Measurements from ENCODE around the gene ZNF91. TPM values are rescaled to one million over a fixed set of nuclear protein-coding genes. Genes with fewer than 3 reads are reported as not detected.

ZNF91 gene
- total and polyA plus RNA-seq, 2 of the 4 experiments (the other 2 are of a cell fraction) = 7.9 to 17.0 TPM

DNA sequence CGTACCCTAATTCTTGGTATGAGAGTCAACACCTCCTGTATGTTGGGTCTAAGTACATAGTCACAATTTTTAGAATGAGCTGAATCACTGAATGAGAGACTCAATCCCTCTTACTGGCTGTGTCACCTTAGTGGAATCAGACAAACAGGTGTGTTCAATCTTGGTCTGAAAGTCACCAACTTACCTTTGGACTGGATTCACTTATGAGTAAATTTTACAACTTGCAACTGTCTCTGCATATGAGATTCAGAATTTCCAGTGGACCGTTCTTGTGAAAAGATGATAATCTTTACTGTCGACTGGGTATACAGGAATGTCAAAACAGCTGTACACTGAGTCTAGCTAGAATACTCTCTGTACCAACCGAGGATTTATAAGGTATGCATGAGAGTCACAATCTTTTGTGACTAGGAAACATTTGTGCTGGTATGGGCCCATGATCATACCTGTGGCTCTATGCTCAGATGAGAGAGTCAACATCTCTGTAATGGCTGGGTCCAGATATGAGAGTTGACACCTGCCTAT, 5.9 kb upstream of the ZNF91 start:
- H2AK9ac ChIP-seq (replicated peaks; ENCODE audit: low read depth, low read length, poor library complexity) = no peak overlapping the region
- H2BK20ac ChIP-seq (ENCODE audit: low read depth, low read length) = no peak overlapping the region
- TF ChIP-seq RAD21 (IDR thresholded peaks at IDR 0.05; ENCODE audit: low read length) (no peak), BHLHE40 (IDR thresholded peaks at IDR 0.05; ENCODE audit: low read depth, low read length) (no peak), SMC3 (IDR thresholded peaks at IDR 0.05; ENCODE audit: low read depth, low read length) (no peak), RFX5 (IDR thresholded peaks at IDR 0.05; ENCODE audit: low read depth, low read length) (no peak), RCOR1 (IDR thresholded peaks at IDR 0.05; ENCODE audit: insufficient replicate concordance, low read length) (no peak), FOS (IDR thresholded peaks at IDR 0.05; ENCODE audit: low read depth, low read length) (no peak), POLR2A (IDR thresholded peaks at IDR 0.05; ENCODE audit: low read depth, low read length) (no peak), MAFK (IDR thresholded peaks at IDR 0.05; ENCODE audit: low read depth, low read length) (no peak), MXI1 (IDR thresholded peaks at IDR 0.05; ENCODE audit: borderline replicate concordance, low read depth, low read length) (no peak), CHD1 (IDR thresholded peaks at IDR 0.05; ENCODE audit: low read depth, low read length) (no peak), CEBPB (IDR thresholded peaks at IDR 0.05; ENCODE audit: low read depth, low read length) (no peak), USF2 (IDR thresholded peaks at IDR 0.05; ENCODE audit: low read depth, low read length) (no peak), NFE2L2 (IDR thresholded peaks at IDR 0.05; ENCODE audit: low read depth, low read length) (no peak), MAZ (IDR thresholded peaks at IDR 0.05; ENCODE audit: borderline replicate concordance, low read depth, low read length) (no peak)
- TF ChIP-seq, protein P1, sequence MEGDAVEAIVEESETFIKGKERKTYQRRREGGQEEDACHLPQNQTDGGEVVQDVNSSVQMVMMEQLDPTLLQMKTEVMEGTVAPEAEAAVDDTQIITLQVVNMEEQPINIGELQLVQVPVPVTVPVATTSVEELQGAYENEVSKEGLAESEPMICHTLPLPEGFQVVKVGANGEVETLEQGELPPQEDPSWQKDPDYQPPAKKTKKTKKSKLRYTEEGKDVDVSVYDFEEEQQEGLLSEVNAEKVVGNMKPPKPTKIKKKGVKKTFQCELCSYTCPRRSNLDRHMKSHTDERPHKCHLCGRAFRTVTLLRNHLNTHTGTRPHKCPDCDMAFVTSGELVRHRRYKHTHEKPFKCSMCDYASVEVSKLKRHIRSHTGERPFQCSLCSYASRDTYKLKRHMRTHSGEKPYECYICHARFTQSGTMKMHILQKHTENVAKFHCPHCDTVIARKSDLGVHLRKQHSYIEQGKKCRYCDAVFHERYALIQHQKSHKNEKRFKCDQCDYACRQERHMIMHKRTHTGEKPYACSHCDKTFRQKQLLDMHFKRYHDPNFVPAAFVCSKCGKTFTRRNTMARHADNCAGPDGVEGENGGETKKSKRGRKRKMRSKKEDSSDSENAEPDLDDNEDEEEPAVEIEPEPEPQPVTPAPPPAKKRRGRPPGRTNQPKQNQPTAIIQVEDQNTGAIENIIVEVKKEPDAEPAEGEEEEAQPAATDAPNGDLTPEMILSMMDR (conservative IDR thresholded peaks at IDR 0.05; ENCODE audit: low read depth, low read length) = no peak
- TF ChIP-seq, protein P2, sequence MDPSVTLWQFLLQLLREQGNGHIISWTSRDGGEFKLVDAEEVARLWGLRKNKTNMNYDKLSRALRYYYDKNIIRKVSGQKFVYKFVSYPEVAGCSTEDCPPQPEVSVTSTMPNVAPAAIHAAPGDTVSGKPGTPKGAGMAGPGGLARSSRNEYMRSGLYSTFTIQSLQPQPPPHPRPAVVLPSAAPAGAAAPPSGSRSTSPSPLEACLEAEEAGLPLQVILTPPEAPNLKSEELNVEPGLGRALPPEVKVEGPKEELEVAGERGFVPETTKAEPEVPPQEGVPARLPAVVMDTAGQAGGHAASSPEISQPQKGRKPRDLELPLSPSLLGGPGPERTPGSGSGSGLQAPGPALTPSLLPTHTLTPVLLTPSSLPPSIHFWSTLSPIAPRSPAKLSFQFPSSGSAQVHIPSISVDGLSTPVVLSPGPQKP (IDR thresholded peaks at IDR 0.05; ENCODE audit: borderline replicate concordance, low read depth, low read length) = no peak
- H3K23ac ChIP-seq (ENCODE audit: low read depth, low read length) = no peak overlapping the region
- no peak overlapping the region for H2BK15ac ChIP-seq (ENCODE audit: low read depth, low read length)
- no peak overlapping the region for H3K9ac ChIP-seq (ENCODE audit: low read depth, low read length)
- intact Hi-C loops (cut with micrococcal nuclease) = no loop called here
- no peaks in the 10 kb centered on the region for H3K27me3 ChIP-seq (ENCODE audit: control insufficient read depth, insufficient read depth, low read length)
- no peak overlapping the region for H2BK120ac ChIP-seq (ENCODE audit: low read depth, low read length)
- no peak overlapping the region for H3K14ac ChIP-seq (replicated peaks; ENCODE audit: low read depth, low read length)
- no peak overlapping the region for H4K8ac ChIP-seq (ENCODE audit: low read depth in 2 of 2, low read length in 2 of 2)
- ChIA-PET POLR2A (ENCODE audit: unreplicated experiment) (no interaction called here), CTCF (no interaction called here)
- H3K9me1 ChIP-seq (ENCODE audit: insufficient read depth, low read length) = no peaks in the 10 kb centered on the region
- H3K18ac ChIP-seq (ENCODE audit: low read depth, low read length) = no peak overlapping the region
- no peak overlapping the region for H4K91ac ChIP-seq (ENCODE audit: insufficient read depth, low read depth, low read length)
- in situ Hi-C loops (cut with MboI; ENCODE audit: low sequenced_read_pairs) = no loop called here
- H3K56ac ChIP-seq (ENCODE audit: extremely low read depth, insufficient read depth, low read length) = no peak overlapping the region
- no peak overlapping the region for H3K4me2 ChIP-seq (ENCODE audit: low read depth, low read length)
- H2AFZ ChIP-seq (replicated peaks; ENCODE audit: low read length, poor library complexity) = no peak overlapping the region
- DNase-seq (no peak), ATAC-seq (ENCODE audit: low read depth) (no peak)
- no peaks in the 10 kb centered on the region for H3K79me1 ChIP-seq (ENCODE audit: low read depth in 1 of 2, low read length in 2 of 2)
- no TSS peak for BruUV-seq (replicated peaks)
- no peaks in the 10 kb centered on the region for H3K4me1 ChIP-seq (ENCODE audit: control insufficient read depth, insufficient read depth, low read length)
- H3K4me3 ChIP-seq (ENCODE audit: insufficient read depth, low read depth, low read length) = no peak overlapping the region
- H4K20me1 ChIP-seq (ENCODE audit: insufficient read depth, low read length) = no peaks in the 10 kb centered on the region
- H4K5ac ChIP-seq (ENCODE audit: low read depth, low read length) = no peak overlapping the region
- dilution Hi-C loops (cut with HindIII; ENCODE audit: low sequenced_read_pairs, unreplicated experiment) = no loop called here
- H3K4ac ChIP-seq (ENCODE audit: low read depth, low read length) = no peak overlapping the region
- H2AK5ac ChIP-seq (ENCODE audit: low read depth, low read length) = no peak overlapping the region
- H3K9me3 ChIP-seq (ENCODE audit: control insufficient read depth, insufficient read depth, low read length) = no peaks in the 10 kb centered on the region; the same call in 1 of the 2 replicates
- WGBS, 2 experiments (ENCODE audit: extremely low coverage in 2 of 2, insufficient read length in 1 of 2) = no CpG with 5 or more reads among the region's 4 CpGs
- no peaks in the 10 kb centered on the region for H3K36me3 ChIP-seq (ENCODE audit: control insufficient read depth, insufficient read depth, low read length)
- H3K27ac ChIP-seq (ENCODE audit: insufficient read depth, low read length) = no peak overlapping the region
- no peak overlapping the region for H2BK5ac ChIP-seq (ENCODE audit: low read depth, low read length, poor library complexity, severe bottlenecking)
